HL-60 (cell line): ENCODE measurements around the gene CDC42EP3.

ENCODE experiments used
- DNase-seq, 2 experiments: peaks; one replicate each; pipeline ENCODE4 v3.0.0-alpha.2; 2010 to 2020; ENCODE audit warnings: low read depth in 1 of 2, low spot score in 1 of 2
- H3K27ac ChIP-seq: fragments of 250-450 bp; sonication (Bioruptor Pico); replicated peaks from 2 replicates; pipeline ENCODE4 v1.5.1; 2020; ENCODE audit warnings: mild to moderate bottlenecking, moderate library complexity
- H3K27me3 ChIP-seq: fragments of 250-450 bp; sonication (Bioruptor Pico); 2 replicates; pipeline ENCODE4 v1.5.1; 2021; ENCODE audit warnings: mild to moderate bottlenecking, moderate library complexity; ENCODE audit not compliant: insufficient read depth, poor library complexity, severe bottlenecking
- H3K4me3 ChIP-seq: replicated peaks from 2 replicates; pipeline ENCODE4 v1.5.1; 2011; ENCODE audit warnings: mild to moderate bottlenecking, control low read depth, low read length; ENCODE audit not compliant: insufficient read depth
- GABPA ChIP-seq: IDR thresholded peaks from 2 replicates; pipeline ENCODE4 v1.6.1; 2012; ENCODE audit warnings: low read depth
- POLR2AphosphoS5 ChIP-seq: IDR thresholded peaks from 2 replicates; pipeline ENCODE4 v1.6.1; 2012; ENCODE audit warnings: low read depth
- SPI1 ChIP-seq: IDR thresholded peaks from 2 replicates; pipeline ENCODE4 v1.6.1; 2012; ENCODE audit warnings: low read depth, mild to moderate bottlenecking, borderline replicate concordance
- long read RNA-seq: library from polyadenylated mRNA; unstranded; transcript quantifications from one replicate; pipeline ENCODE4 v2.0.0, GENCODE V29; 2020
- TF ChIP-seq, protein P1 (sequence below): IDR thresholded peaks from one replicate; pipeline ENCODE4 v1.5.1; 2011; ENCODE audit warnings: low read length, control low read depth, inconsistent platforms; ENCODE audit not compliant: insufficient read depth
- TF ChIP-seq, protein P2 (sequence below): IDR thresholded peaks from 2 replicates; pipeline ENCODE4 v1.6.1; 2012; ENCODE audit warnings: low read depth; ENCODE audit not compliant: insufficient replicate concordance

CDC42EP3 gene
- long read RNA-seq, full-length matches to known transcripts = 19 of 28 reads
- long read RNA-seq, partial matches to known transcripts = 0 of 28 reads
- long read RNA-seq, other reads (novel, unspliced or antisense) = 9 of 28 reads

GRCh38 chr2:37671009-37671815, at the start of gene CDC42EP3:
CDC42EP3 (minus strand) TSS chr2:37671642; CDS start chr2:37646587, 25,055 bp downstream.
- H3K27me3 ChIP-seq = no peaks in the 10 kb centered on the region
- TF ChIP-seq GABPA = no peak
- peak; percentile 19 for TF ChIP-seq POLR2AphosphoS5
- H3K27ac ChIP-seq = peak within 1 kb of the TSS; percentile 83
- DNase-seq = peak; percentile 47 to 62
- peak within 1 kb of the TSS; percentile 94 for H3K4me3 ChIP-seq

DNA sequence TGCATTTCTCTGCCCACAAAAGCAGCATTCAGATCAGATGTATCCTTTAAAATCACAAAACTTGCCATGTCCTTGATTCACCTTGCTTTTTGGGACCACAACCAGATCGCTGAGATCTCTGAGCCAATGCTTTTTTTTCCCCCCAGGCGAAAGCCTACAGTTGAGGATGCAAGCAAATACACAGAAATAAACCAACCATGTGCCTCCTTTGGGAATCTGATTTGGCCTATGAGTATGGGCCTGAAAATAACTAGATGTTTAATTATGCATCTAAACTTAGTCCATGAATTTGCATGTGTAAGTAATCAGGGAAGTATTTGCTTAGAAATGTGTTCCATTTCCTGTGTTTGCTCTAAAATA, 49.7 kb upstream of the CDC42EP3 start:
- no peaks in the 10 kb centered on the region for H3K27me3 ChIP-seq
- H3K27ac ChIP-seq = no peak overlapping the region
- TF ChIP-seq GABPA = no peak
- TF ChIP-seq SPI1 = no peak
- TF ChIP-seq, protein P1, sequence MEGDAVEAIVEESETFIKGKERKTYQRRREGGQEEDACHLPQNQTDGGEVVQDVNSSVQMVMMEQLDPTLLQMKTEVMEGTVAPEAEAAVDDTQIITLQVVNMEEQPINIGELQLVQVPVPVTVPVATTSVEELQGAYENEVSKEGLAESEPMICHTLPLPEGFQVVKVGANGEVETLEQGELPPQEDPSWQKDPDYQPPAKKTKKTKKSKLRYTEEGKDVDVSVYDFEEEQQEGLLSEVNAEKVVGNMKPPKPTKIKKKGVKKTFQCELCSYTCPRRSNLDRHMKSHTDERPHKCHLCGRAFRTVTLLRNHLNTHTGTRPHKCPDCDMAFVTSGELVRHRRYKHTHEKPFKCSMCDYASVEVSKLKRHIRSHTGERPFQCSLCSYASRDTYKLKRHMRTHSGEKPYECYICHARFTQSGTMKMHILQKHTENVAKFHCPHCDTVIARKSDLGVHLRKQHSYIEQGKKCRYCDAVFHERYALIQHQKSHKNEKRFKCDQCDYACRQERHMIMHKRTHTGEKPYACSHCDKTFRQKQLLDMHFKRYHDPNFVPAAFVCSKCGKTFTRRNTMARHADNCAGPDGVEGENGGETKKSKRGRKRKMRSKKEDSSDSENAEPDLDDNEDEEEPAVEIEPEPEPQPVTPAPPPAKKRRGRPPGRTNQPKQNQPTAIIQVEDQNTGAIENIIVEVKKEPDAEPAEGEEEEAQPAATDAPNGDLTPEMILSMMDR = no peak
- no peak for TF ChIP-seq POLR2AphosphoS5
- TF ChIP-seq, protein P2, sequence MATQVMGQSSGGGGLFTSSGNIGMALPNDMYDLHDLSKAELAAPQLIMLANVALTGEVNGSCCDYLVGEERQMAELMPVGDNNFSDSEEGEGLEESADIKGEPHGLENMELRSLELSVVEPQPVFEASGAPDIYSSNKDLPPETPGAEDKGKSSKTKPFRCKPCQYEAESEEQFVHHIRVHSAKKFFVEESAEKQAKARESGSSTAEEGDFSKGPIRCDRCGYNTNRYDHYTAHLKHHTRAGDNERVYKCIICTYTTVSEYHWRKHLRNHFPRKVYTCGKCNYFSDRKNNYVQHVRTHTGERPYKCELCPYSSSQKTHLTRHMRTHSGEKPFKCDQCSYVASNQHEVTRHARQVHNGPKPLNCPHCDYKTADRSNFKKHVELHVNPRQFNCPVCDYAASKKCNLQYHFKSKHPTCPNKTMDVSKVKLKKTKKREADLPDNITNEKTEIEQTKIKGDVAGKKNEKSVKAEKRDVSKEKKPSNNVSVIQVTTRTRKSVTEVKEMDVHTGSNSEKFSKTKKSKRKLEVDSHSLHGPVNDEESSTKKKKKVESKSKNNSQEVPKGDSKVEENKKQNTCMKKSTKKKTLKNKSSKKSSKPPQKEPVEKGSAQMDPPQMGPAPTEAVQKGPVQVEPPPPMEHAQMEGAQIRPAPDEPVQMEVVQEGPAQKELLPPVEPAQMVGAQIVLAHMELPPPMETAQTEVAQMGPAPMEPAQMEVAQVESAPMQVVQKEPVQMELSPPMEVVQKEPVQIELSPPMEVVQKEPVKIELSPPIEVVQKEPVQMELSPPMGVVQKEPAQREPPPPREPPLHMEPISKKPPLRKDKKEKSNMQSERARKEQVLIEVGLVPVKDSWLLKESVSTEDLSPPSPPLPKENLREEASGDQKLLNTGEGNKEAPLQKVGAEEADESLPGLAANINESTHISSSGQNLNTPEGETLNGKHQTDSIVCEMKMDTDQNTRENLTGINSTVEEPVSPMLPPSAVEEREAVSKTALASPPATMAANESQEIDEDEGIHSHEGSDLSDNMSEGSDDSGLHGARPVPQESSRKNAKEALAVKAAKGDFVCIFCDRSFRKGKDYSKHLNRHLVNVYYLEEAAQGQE = no peak
- H3K4me3 ChIP-seq = no peak overlapping the region
- no peak for DNase-seq

DNA sequence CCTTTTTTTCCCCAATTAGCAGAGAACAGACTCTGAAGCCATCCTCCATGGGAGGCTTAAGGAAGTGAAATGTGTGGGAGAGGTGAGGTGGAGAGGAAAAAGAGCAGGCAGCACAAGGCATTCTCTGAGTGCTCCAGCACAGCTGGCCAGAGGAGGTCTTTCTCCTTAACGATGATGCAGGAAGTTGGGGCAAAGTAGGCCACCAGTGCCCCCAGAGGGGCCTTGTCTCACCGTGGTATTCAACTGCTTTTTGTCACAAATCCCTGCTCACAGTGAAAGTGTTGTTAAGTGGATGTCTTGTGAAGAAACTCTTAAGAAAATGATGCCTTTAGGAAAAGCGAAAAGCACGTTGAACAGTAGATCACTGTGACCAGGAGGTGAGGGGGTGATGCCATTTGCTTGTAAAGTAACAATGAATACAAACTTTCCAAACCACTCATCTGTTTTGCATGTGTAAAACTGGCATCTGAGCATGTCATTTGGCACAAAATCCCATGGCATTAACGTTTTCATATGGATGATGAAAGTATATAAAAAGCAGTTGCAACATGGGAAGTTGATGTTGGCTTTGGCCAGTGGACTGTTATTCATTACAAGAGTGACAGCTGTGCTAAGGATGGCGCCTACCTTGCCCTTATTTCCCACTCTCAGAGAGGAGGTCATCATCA, 49.2 kb upstream of the CDC42EP3 start:
- no peak for TF ChIP-seq SPI1
- TF ChIP-seq, protein P1 = no peak
- TF ChIP-seq, protein P2 = no peak
- no peak for TF ChIP-seq POLR2AphosphoS5
- TF ChIP-seq GABPA = no peak
- no peaks in the 10 kb centered on the region for H3K27me3 ChIP-seq
- H3K4me3 ChIP-seq = no peak overlapping the region
- H3K27ac ChIP-seq = no peak overlapping the region
- DNase-seq = no peak

DNA sequence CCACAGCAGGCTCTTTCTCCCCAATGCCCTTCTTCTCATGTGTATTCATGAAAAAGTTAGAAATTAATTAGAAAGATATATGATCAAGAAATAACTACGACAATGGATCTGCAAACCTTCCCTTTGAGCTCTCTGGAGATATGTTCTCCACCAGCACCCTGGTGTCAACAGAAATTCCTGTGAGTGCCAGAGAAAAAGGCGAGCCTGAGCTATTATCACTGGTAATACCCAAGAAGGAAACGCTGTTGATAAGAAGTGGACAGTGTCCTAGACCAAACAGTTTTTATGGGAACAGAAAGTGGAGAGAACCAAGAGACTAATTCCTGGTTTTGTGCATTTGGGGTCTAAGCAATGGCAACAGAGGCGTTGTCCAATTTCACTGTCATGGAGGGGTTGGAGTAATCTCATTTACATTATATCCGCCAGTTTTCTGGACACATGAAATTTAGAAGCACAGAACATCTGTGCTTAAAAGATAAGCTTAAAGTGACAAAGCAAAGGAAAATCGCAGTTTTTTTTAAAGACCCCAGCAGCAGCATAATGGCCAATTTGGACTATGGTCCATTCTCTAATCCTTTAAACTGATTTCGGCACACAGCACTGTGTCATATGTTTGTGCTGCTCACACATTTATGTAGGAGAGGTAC, 47.2 kb upstream of the CDC42EP3 start:
- TF ChIP-seq GABPA (no peak), SPI1 (no peak), POLR2AphosphoS5 (no peak)
- TF ChIP-seq, protein P1 = no peak
- TF ChIP-seq, protein P2 = no peak
- no peak for DNase-seq
- H3K27ac ChIP-seq = no peak overlapping the region
- H3K27me3 ChIP-seq = no peaks in the 10 kb centered on the region
- H3K4me3 ChIP-seq = no peak overlapping the region
